ENCODE results near the gene DNAH1.

DNAH1 gene

DNA sequence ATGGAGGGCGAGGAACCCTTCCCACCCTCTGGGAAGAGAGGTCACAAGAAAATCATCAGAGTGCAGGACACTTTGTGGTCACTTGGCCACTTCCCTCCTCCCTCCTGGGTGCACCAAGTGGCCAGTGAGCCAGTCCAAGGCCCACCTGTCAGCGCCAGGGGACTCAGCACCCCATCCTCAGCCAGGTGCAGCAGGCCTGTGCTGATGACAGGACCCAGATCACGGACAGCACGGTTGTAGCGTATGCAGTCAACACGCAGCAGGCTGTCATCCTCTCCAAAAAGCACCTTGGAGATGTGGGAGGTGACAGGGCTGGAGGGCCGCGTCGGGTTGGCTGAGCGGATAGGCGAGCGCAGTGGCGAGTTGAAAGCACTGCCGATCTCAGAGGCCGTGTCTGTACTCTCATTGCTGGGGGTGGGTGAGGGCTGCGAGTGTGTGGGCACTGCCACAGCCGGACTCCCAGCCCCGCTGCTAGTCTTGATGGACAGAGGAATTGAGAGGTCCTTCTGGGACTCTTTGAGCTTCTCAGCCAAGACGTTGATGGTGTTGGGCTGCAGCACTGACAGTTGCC, 87.2 kb downstream of the DNAH1 start:
- DNase-seq (ENCODE audit: extremely low read depth, low read depth) = no peak
- TF ChIP-seq, protein P1, sequence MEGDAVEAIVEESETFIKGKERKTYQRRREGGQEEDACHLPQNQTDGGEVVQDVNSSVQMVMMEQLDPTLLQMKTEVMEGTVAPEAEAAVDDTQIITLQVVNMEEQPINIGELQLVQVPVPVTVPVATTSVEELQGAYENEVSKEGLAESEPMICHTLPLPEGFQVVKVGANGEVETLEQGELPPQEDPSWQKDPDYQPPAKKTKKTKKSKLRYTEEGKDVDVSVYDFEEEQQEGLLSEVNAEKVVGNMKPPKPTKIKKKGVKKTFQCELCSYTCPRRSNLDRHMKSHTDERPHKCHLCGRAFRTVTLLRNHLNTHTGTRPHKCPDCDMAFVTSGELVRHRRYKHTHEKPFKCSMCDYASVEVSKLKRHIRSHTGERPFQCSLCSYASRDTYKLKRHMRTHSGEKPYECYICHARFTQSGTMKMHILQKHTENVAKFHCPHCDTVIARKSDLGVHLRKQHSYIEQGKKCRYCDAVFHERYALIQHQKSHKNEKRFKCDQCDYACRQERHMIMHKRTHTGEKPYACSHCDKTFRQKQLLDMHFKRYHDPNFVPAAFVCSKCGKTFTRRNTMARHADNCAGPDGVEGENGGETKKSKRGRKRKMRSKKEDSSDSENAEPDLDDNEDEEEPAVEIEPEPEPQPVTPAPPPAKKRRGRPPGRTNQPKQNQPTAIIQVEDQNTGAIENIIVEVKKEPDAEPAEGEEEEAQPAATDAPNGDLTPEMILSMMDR (IDR thresholded peaks at IDR 0.05; ENCODE audit: low read depth, low read length) = no peak

DNA sequence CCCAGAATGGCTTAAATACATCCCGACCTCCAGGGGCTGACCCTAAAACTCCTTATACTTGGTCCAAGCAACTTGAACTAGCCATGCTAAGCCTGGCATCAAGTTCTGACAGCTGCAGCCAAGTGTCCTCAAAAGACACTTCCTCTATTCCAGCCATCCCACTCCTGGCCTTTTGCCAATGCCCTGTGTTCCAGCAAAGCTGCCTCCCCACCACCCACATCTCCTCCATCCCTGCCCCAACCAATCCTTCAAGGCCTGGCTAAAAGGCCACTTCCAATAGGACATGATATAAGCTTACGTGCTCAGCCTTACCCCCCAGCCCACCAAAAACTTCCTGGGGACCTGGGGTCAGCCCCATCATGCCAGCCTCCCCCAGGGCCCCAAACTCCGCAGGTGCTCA, 87.8 kb downstream of the DNAH1 start:
- TF ChIP-seq, protein P1 (IDR thresholded peaks at IDR 0.05; ENCODE audit: low read depth, low read length) = no peak
- DNase-seq (ENCODE audit: extremely low read depth, low read depth) = no peak

DNA sequence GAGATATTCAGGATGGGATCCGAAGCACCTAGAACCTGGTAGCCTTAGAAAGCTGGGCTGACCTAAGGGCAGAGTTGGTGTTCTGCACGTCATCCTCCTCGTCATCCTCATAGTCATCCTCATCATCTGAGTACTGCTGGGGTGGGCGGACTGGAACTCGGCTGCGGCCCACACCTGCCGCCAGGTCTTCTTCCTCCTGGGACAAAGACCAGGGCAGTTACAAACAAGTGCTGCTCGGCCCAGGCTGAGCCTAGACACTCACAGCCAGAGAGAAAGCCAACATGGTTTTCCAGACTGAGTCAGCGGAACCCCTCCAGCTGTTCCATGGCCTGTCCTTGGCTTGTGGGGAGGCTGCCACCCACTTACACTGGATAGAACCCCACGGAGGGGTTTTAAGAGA, 88.3 kb downstream of the DNAH1 start:
- TF ChIP-seq, protein P1 (IDR thresholded peaks at IDR 0.05; ENCODE audit: low read depth, low read length) = no peak
- DNase-seq (ENCODE audit: extremely low read depth, low read depth) = no peak

DNA sequence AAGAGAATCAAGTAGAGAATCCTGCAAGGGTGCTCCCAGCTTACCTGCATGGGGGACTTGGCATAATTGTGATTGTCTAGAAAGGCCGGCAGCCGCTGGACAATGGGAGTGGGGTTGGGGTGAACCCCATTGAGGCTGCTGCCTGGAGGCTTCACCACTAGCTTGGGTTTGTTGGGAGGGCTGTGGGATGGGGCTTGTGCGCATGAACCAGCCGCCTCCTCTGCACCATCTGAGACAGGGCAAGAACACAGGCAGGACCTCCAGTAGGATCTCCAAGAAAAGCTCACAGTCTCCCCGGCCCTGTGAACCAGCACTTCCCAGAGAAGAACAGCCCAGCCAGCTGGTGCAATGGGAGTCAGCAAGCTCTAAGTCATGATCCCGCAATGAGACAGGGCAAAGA, 88.9 kb downstream of the DNAH1 start:
- TF ChIP-seq, protein P1 (IDR thresholded peaks at IDR 0.05; ENCODE audit: low read depth, low read length) = no peak
- no peak for DNase-seq (ENCODE audit: extremely low read depth, low read depth)

DNA sequence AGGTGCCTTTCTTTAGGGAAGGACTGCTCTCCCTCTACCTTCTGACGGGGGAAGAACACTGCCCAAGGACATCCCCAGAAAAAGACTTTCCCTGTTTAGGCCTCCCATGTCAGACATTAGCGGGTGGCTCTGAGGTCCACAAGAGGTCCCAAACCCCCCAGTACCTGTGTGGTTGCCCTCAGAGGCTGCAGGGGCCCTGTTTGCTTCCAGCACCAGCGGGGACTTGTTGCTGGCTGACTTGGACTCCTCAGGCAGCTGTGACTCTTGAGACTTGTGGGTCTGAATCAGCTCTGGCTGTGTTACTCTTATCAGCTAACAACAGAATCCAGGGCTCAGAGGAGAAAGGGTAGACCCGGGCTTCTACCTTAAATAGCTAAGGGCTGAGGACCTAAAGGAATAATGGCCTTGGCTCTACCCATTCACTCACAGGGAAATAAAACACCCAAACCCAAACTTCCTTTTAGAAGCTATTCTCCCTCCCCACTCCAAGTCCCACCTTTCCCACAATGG, 89.5 kb downstream of the DNAH1 start:
- TF ChIP-seq, protein P1 (IDR thresholded peaks at IDR 0.05; ENCODE audit: low read depth, low read length) = no peak
- no peak for DNase-seq (ENCODE audit: extremely low read depth, low read depth)

DNA sequence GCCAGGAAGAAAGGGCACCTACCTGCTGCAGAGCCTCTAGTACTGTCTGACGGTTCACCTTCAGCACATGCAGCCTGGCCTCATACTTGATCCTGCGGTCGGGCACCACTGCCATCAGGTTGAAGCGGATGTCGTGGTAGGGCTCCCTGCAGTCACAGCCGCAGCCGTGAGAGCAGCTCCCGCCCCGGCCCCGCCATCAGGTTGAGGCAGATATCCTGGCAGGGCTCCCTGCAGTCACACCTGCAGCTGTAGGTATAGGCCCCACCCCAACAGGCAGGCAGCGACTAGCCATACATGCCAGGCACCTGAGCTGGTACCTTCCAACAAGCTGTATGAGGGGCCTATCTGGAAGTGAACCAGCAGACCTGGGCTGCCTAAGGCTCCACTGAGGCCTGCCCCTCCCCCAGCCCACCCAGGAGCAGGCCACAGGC, 90.1 kb downstream of the DNAH1 start:
- TF ChIP-seq, protein P1 (IDR thresholded peaks at IDR 0.05; ENCODE audit: low read depth, low read length) = no peak
- DNase-seq (ENCODE audit: extremely low read depth, low read depth) = no peak

DNA sequence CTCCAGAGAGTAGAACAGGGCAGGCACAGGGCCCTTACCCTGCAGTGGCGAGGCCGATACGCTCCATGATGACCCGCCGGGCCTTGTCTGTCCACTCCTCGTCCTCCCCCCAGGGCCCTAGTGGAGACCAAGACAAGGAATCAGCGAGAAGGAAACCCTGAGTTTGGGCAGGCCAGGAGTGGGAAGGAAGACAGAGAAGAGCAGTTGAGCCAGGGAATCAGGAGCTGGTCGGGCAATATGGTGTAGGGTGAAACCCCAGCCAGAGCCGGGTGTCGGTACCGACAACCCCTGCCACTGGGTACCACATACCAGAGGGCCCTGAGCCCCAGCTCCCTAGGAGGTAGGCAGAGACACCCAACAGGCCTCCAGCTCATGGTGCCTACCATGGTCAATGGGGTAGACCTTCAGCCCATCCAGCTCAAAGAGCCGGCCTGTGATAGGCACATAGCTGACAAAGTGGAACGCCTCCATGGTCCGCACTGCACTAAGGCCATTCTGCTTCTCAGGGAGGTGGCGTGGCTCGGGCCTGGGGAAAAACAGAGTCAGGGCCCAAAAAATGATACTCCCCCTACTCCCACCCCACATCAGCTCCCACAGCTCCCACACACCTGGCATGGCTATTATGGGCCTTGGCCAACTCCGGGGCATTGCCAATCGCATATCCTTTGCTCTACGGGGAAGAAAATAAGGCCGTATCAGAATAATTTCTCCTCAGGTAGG, 90.8 kb downstream of the DNAH1 start:
- no peak for DNase-seq (ENCODE audit: extremely low read depth, low read depth)
- TF ChIP-seq, protein P1 (IDR thresholded peaks at IDR 0.05; ENCODE audit: low read depth, low read length) = no peak

Data from AG09319 (cell line).